ENCODE measurements around the gene OSBP. TPM values are rescaled to one million over a fixed set of nuclear protein-coding genes. Genes with fewer than 3 reads are reported as not detected.

Gene OSBP
- total and polyA plus RNA-seq, 4 donors = 15.0 to 42.4 (median 29.9) TPM

Small RNA genes lying within 50 kb of the gene (microRNA-seq; reads per million reads assigned to microRNA genes)
- gene MIR3162 = 0 to 0.99 reads per million in 2 donors

Other genes starting within 250 kb of the OSBP start
- gene OR5A2, start 189.4 kb downstream of the OSBP start, total RNA-seq = not detected
- not detected for gene OR5A2, start 189.4 kb downstream of the OSBP start, polyA plus RNA-seq
- gene OR5A1, start 179.3 kb downstream of the OSBP start, total RNA-seq = not detected
- gene OR5A1, start 179.3 kb downstream of the OSBP start, polyA plus RNA-seq = not detected
- not detected for gene OR4D6, start 158.8 kb downstream of the OSBP start, total RNA-seq
- gene OR4D6, start 158.8 kb downstream of the OSBP start, polyA plus RNA-seq = not detected
- not detected for gene OR4D10, start 142.5 kb downstream of the OSBP start, total RNA-seq
- gene OR4D10, start 142.5 kb downstream of the OSBP start, polyA plus RNA-seq = not detected
- not detected for gene OR4D11, start 112.2 kb downstream of the OSBP start, total RNA-seq
- gene OR4D11, start 112.2 kb downstream of the OSBP start, polyA plus RNA-seq = not detected
- not detected for gene OR4D9, start 104.2 kb downstream of the OSBP start, total RNA-seq
- not detected for gene OR4D9, start 104.2 kb downstream of the OSBP start, polyA plus RNA-seq
- gene PATL1, start 53.3 kb upstream of the OSBP start, total RNA-seq = 10 to 100 TPM; 23.7 to 29.6 TPM
- 1 to 10 TPM; 8.2 to 9.6 TPM for gene PATL1, start 53.3 kb upstream of the OSBP start, polyA plus RNA-seq
- not detected for gene OR10V1, start 98.1 kb upstream of the OSBP start, total RNA-seq
- not detected for gene OR10V1, start 98.1 kb upstream of the OSBP start, polyA plus RNA-seq
- gene STX3, start 139.6 kb upstream of the OSBP start, total RNA-seq = 10 to 100 TPM; 22.5 to 23.2 TPM
- gene STX3, start 139.6 kb upstream of the OSBP start, polyA plus RNA-seq = 10 to 100 TPM; 12.7 to 21.0 TPM
- 10 to 100 TPM; 25.3 to 29.1 TPM for gene MRPL16, start 195.0 kb upstream of the OSBP start, total RNA-seq
- gene MRPL16, start 195.0 kb upstream of the OSBP start, polyA plus RNA-seq = 10 to 100 TPM; 25.0 to 46.5 TPM
- not detected for gene CBLIF, start 229.7 kb upstream of the OSBP start, total RNA-seq
- under 1 TPM in 1 of 2 donors, not detected in 1; 0.05 TPM for gene CBLIF, start 229.7 kb upstream of the OSBP start, polyA plus RNA-seq

All from aorta (tissue), 4 donors.